ENCODE data around the gene OGFOD2.
"Not testable (repeated sequence)": the region's sequence is repeated elsewhere in the genome, so short reads cannot be mapped to it uniquely, and the experiment has no call there.

OGFOD2 gene

DNA sequence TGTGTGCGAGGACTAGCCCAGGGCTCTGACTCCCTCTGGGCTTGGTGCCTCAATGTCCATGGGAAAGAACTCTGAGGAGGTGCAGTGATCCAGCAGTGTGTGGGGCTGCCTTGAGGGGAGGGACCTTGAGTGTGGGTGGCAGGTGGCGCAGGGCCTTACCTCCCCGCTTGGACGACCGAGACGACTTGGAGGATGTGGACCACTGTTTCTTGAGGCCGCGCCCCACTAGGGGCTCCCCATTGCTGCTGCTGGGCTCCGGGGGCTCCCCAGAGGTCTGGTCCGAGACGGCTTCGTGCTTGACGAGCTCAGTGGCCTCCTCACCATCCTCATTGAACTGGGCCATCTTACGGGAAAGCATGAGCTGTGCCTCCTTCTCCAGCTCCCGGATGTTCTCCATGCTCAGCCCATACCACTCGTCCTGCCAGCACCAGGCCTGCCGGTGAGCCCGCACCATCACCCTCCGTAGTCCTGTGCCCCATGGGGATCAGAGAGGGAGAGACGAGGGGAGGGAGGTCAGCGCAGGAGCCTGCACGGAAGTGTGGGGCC, 30.1 kb downstream of the OGFOD2 start:
- DNase-seq (ENCODE audit: low spot score), result no peak

DNA sequence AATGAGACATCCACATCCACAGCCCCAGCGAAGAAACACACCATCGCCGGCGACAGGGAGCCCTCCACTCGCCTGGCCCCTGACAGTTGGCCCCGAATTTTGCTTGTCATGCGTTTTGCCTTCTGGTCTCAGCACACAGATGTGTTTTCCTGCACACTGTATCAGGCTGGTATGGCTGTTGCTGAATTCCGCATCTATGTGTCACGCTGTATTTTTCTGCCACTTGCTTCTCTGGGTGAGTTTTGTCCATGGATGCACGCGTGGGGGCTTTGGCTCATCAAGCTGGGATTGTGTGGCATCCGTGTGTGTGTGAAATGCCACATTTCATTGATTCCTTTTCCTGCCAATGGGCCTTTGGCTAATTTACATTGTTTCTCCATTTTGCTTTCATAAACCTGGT, 31.9 kb downstream of the OGFOD2 start:
- no peak for DNase-seq (ENCODE audit: low spot score)

DNA sequence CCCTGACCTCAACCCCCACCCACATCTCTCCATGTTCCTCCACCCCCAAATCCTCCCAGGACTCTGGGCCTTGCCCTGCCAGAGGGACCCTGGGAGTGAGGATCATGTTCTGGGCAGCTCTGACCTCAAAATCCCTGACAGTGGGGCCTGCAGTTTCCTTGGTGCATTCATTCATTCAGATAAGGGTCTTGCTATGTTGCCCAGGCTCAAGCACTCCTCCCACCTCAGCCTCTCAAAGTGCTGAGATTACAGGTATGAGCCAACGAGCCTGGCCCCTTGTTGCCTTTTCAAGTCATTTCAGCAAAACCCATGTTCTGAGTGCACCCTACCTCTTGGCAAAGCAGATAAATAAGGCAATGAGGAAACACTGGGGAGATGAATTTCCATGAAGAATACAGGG, 35.1 kb downstream of the OGFOD2 start:
- no peak for DNase-seq (ENCODE audit: low spot score)

DNA sequence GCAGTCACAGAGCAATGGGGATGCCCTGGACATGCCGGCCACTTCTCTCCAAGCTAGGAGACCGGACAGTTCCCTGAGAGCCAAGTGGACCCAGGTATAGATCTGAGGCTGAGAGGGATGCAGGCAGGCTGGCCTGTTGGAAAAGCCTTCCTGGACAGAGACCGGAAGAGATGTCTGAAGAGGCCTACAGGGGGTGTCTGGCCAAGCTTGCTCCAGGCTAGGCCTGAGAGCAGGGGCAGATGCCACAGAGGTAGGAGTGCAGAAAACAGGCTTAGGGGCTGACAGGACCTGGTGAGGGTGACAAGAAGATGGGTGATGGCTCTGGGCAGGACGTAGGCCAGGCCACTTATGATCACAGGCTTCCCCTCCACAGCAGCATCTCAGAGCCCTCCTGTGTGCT, 35.6 kb downstream of the OGFOD2 start:
- DNase-seq (ENCODE audit: low spot score), result no peak

DNA sequence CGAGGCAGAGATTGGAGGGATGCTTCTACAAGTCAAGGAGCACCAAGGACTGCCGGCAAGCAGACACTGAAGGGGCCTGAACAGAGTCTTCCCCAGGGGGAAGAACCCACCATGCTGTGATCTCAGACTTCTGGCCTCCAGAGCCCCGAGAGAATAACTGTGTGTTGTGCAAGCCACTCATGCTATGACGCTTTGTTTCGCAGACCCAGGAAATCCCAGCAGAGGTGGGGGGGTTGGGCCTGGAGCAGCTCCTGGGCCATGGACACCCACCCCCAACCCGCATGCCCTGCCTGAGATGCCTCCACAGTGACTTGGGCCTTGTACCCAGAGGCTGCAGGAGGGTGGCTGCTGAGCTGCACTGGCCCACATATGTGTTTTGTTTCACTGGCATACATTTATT, 36.7 kb downstream of the OGFOD2 start:
- DNase-seq (ENCODE audit: low spot score), result no peak

DNA sequence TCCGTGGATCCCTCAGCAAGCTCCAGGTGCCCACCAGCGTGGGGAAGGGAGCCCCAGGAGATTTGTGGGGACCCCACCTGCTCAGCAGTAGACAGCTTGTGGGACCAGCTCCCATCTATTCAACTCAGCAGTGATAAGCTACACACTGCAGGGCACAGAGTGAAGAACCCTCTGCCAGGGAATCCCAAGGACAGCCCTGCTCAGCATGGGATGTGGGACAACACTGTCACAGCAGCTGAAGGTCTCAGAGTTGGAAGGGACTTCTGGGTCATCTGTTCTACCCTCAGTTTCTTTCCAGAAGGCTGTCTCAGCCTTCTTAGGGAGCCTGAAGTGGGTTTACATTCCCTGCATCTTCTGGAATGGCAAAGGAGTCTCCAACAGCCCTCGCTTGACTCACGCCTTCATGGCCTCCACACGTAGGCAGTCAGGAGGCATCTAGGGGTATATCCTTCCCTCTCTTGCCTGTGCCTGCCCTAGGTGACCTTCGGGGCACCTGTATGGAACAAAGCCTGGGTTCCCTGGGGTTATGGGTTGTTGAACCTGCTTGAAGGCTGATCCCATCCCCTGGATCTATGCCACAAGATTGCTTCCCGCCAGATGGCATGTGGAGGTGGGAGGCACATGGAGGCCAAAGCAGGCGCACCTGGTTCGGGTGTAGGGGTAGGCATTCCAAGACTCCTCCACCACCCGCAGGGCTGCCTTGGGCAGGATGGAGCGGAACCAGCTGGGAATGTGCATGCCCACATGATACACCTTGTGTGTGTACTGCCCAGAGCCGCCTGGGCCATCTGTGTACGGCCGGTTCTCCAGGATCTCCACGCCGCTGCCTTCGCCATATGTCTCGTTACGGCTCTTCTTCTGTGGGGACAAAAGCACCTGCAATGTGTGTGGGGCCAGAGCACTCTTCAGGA, 38.4 kb downstream of the OGFOD2 start:
- no peak for DNase-seq (ENCODE audit: low spot score)

DNA sequence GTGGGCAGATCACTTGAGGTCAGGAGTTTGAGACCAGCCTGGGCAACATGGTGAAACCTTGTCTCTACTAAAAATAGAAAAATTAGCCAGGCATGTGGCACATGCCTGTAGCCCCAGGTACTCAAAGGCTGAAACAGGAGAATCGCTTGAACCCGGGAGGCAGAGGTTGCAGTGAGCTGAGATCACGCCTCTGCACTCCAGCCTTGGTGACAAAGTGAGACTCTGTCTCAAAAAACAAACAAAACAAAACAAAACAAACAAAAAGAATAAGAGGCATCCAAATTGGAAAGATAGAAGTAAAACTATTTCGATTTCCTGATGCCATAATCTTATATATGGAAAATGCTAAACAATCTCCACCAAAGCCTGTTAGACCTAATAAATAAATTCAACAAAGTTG, 39.4 kb downstream of the OGFOD2 start:
- not testable (repeated sequence) for DNase-seq (ENCODE audit: low spot score)

DNA sequence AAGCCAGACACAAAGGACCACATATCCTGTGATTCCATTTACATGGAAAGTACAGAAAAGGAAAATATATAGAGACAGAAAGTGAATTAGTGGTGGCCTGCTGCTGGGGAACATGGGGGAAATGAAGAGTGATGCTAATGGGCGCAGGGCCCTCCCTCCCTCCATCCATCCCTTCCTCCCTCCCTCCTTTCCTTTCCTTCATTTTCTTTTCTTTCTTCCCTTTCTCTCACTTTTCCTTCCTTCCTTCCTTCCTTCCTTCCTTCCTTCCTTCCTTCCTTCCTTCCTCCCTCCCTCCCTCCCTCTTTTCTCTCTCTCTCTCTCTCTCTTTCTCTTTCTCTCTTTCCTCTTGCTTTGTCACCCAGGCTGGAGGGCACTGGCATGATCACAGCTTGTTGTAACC, 42.7 kb downstream of the OGFOD2 start:
- DNase-seq (ENCODE audit: low spot score), result no peak

DNA sequence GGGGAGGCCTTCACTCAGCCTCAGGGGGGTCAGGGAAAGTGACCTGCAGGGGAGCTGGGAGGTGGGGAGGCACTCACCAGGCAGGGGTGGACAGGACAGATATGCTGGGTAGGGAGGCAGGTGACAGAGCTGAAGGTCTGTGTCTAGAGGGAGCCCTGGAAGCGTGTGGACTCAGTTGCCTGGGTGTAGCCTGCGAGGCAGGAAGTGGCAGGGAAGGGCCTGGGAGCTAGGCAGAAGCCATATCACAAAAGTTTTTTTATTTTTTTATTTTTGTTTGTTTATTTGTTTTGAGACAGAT, 44.7 kb downstream of the OGFOD2 start:
- DNase-seq (ENCODE audit: low spot score), result no peak

DNA sequence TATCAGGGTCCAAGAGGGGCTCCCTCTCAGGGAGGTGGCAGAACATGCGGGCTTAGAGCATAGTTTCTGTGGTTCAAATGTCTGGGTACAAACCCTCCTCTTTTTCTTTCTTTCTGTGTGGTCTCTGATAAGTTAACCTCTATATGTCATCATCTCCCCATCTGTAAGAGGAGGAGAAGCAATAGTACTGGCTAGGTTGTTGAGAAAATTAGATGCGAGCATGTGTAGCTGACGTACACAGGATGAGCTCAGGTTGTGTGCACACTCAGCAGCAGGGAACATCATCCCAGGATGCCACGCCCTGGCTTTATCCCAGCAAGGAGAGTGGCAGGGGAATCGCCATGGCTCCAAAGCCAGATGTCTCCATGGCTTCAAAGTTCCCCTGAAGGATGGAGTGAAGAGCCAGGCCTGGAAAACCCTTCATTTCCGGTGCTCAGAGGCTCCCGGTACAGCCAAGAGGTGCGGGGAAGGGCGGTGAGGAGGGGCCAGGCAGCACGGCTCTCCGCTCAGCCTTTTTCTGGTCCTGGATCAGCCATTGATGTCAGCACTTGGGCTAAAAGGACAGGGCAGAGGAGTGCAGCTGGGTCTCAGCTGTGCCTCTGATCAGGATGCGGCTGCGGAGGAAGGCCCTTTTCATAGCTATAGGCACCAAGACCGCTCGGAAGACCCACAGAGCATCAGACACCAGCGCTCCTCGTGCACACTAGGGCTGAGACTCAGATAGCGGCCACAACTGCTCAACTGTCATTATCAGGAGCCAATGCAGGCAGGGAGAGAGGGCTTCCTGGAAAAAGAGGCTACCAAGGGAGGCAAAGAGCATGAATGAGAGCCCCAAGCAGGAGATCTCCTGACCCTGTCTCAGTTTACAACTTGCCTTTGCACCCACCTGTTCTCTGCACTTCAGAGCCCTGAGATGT, 46.9 kb downstream of the OGFOD2 start:
- no peak for DNase-seq (ENCODE audit: low spot score)

DNA sequence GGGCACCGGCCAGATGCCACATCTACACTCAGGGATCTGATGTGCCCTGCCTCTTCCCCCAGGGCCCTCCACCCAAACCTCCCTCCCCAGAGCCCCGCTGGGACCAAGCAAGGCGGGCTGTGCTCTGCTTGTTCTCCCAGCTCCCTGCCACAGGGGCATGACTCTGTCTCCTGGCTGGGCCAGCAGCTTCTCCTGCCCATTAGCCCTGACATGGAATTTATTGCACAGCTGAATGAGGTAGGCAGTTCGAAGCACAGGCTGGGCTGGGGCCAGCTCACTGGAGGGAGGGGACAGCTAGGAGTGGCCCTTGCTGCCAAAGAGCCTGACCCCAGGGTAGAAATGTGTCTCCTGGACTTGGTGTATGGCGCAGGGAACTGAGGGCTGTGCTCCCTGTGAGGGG, 47.8 kb downstream of the OGFOD2 start:
- DNase-seq (ENCODE audit: low spot score), result no peak

DNA sequence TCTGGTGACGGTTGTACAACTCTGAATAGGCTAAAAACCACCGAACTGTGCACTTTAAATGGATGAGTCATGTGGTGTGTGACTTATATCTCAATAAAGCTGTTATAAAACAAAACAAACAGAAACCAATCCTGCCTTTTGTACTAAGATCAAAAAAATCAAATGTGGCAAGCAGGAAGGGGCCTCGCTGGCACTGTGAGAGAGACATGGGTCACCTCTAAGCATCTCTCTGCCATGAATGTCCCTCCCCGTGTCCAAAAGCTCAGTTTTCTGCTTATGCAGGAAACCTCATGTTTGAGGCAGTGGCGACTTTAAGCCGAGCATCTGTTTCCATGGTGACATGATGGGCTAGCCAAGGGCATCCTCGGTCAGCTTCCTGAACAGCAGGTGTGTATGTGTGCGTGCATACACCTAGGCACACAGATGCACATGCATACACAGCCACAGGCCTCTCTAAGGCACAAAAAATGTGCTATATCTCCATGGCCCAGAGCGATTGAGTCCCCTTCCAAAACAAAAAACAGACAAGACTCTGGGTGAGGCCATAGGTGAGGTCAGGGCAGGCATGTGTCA, 49.9 kb downstream of the OGFOD2 start:
- DNase-seq (ENCODE audit: low spot score), result no peak

DNA sequence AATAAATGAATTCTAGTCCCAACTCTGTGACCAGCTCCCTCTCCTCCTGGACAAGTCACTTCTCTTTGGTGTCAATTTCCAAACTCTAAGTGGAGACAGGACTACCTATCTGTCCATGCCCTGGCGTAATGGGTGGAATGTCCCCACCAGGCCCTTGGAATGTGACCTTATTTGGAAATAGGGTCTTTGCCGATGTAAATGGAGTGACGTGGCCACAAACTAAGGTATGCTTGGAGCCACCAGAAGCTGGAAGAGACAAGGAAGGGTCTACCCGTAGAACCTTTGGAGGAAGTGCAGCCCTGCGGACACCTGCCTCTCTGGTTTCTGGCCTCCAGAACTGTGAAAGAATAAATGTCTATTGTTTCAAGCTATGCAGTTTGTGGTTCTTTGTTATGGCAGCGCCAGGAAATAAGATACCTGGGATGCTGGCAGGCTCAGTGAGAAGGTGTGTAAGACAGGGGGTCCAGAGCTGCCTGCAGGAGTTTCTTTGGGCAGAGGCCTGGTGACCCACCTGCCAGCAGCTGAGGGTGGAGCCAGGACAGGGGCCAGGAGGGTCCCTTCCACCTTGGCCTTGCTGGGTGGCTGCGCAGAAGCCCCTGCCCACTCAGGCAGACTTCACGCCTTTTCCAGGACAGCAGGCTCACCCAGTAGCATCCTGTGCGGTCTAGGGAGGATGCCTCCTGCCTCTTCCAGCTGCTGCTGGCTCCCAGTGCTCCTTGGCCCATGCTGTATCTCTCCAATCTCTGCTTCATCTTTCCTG, 51.2 kb downstream of the OGFOD2 start:
- no peak for DNase-seq (ENCODE audit: low spot score)

DNA sequence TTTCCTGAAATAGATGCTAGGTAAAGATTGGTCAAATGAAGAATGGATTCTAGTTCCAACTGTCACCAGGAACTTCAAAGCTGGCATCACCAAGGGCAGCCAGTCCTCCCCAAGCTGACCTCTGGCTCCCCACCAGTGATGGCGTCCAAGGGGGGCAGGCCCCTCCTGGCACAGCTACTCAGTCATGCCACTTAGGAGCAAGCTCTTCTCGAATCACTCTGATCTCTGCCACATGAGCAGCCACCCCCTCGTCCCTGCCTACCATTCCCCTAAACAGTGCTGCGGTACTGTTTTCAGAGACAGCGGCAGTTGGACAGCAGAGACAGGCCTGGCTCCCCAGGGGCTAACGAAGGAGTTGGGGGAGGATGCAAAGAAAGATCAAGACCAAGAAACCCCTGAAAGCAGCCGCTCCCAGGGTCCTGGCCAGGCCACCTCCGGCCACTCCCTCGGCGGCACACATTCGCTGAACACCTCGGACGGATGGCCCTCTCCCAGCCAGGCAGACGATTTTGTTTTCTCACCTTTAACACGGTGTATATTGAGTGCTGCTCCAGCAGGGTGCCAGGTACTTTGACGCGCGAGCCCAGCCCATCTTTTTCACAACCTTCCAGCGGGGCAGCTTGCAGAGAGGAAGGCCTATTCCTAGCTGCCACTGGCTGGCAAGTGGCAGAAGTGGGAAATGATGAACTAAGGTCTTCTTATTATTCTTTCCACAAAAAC, 52.8 kb downstream of the OGFOD2 start:
- DNase-seq (ENCODE audit: low spot score), result peak; percentile 41

DNA sequence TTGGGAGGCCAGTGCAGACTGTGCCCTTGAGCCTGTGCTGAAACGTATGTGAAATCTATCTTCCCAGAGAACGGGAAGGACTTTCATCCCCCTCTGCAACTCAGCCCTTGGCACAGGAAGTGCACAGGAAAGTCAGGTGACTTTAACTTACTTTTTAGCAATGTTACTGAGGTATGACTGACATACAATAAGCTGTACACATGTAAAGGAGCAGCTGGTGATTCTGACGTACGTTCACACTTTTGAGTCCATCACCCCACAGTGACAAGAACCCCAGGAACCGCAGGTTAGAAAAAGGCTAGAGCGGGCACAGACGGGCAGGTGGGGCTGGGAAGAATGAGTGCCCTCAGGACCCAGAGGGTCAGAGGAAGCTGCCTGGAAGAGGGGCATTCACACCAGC, 53.4 kb downstream of the OGFOD2 start:
- DNase-seq (ENCODE audit: low spot score), result no peak

DNA sequence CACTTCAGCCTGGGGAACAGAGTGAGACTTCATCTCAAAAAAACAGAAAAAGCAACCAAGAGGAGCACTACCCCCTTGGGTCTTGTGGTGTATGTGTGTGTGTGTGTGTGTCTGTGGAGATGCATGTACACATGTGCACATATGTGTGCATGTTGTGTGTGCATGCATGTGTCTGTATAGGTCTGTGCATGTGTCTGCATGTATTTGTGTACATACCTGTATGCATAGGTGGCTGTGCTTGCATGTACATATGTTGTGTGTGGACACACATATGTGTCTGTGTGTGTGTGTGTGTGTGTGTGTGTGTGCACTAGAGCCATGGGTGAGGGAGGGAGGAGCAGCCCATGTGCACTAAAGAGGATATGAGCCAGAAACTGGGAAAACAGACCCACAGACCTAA, 54.5 kb downstream of the OGFOD2 start:
- DNase-seq (ENCODE audit: low spot score), result no peak
